ENCODE data around the gene MBP.

MBP gene

DNA sequence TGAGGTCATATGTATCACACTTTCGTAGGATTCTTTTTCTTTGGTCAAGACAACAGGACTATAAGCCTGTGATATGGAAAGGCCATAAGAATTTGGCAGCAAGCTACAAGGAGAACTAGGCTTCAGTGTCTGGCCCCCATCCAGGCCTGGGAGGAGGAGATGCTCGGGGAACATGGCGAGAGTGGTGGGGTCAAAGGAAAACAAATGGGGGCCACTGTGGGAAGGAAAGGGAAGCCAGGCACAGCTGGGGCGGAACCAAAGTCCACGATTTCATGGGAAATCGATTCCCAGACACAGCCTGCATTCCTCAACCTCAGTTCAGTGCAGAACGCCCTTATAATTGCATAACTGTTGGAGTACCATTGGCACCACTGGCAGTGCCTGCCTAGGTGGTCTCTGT is 58.2 kb downstream of the MBP start:
- POLR2A ChIA-PET: no interaction called here
- DNase-seq (ENCODE audit: low read depth, low spot score): no peak
- no peak overlapping the region for H3K4me3 ChIP-seq (ENCODE audit: low read depth, low read length)
- CTCF ChIA-PET: no interaction called here
- TF ChIP-seq, protein P1, sequence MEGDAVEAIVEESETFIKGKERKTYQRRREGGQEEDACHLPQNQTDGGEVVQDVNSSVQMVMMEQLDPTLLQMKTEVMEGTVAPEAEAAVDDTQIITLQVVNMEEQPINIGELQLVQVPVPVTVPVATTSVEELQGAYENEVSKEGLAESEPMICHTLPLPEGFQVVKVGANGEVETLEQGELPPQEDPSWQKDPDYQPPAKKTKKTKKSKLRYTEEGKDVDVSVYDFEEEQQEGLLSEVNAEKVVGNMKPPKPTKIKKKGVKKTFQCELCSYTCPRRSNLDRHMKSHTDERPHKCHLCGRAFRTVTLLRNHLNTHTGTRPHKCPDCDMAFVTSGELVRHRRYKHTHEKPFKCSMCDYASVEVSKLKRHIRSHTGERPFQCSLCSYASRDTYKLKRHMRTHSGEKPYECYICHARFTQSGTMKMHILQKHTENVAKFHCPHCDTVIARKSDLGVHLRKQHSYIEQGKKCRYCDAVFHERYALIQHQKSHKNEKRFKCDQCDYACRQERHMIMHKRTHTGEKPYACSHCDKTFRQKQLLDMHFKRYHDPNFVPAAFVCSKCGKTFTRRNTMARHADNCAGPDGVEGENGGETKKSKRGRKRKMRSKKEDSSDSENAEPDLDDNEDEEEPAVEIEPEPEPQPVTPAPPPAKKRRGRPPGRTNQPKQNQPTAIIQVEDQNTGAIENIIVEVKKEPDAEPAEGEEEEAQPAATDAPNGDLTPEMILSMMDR (IDR thresholded peaks at IDR 0.05; ENCODE audit: insufficient read depth, low read length, missing control alignments): no peak

DNA sequence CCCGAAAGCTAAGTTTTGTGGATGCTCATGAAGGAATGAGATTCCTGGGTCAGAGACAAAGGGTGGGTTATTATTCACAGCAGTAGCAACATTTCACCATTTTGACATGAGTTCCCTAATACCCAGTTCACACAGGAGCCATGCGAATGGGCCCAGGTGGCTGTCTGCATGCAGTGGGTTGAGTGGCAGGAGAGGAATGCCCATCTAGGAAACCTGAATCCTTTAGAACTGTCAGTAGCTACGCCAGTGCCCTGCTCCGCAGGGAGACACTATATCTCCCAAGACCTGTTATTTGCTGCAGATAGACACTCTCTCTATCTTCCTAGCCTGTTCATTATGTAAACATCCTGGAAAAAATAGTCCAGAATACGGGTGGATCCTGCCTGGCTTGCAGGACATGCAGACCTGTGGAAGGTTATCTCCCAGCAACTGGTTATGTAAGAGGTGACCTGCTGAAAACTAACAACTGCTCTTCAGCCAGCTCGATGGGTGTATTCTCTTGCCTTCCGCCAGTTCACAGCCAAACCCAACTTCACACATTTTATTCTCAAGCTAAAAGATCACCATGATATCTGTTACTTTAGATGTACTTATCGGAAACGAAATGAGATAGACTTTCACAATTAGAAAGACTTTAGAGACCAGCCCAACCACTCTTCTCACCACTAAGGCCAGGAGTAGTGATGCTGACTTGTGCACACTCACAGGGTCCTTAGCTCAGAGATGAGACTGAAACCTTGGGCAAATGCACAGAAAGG is 59.1 kb downstream of the MBP start:
- H3K4me3 ChIP-seq (ENCODE audit: low read depth, low read length): no peak overlapping the region
- CTCF ChIA-PET: no interaction called here
- DNase-seq (ENCODE audit: low read depth, low spot score): no peak
- POLR2A ChIA-PET: no interaction called here
- TF ChIP-seq, protein P1 (IDR thresholded peaks at IDR 0.05; ENCODE audit: insufficient read depth, low read length, missing control alignments): no peak

DNA sequence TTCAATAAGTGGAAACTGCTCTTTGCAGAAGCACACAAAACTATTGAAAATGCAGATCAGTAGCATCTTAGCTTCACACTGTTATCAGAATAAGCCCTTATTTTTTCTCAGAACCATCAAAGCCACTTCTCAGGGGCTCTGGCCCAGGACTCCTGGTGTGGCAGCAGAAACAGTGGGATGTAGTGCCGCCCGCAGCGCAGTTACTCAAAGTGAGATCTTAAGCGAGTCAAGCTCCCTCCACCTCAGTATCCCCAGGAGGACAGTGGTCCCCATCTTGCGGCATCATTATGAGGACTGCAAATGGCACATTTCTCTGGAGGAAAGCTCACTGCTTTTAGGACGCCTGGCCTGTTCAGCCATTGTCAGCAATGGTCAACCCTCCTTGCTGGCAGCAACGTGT is 60.0 kb downstream of the MBP start:
- no peak overlapping the region for H3K4me3 ChIP-seq (ENCODE audit: low read depth, low read length)
- no peak for DNase-seq (ENCODE audit: low read depth, low spot score)
- ChIA-PET POLR2A (interaction anchor here (1.4 kb wide), 1 partner anchor 29 kb away, joined by 9 read pairs; no protein-coding TSS in a partner anchor), CTCF (interaction anchor here (0.7 to 3.4 kb wide), 3 partner anchors 12 to 82 kb away, joined by 3 to 14 read pairs (median 4); no protein-coding TSS in a partner anchor)
- TF ChIP-seq, protein P1 (IDR thresholded peaks at IDR 0.05; ENCODE audit: insufficient read depth, low read length, missing control alignments): no peak

DNA sequence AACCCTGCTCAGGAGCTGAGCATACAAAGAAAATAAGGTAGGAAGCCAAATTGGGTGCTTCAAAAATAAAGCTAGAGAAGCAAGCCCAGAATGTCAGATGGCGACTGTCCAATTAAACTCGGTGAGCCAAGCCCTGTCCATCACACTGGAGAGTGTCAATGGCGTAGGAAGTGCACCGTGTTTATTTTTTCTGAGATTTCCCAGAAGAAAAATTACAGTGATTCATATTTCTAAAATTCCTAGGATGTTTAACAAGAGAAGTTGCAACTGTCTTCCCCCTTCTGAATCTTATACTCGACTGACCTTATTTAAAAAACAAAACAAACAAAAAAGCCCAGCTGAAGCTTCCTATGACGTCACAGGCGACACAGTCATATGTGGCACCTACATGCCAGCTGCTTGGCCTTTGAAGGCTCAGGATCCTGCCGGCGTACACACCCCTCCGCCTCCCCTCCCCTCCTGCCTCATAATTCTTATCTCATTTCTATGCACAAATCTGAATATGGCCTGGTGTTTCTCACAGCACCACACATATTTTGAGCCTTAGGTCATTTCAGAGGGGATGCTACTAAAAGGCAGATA is 60.8 kb downstream of the MBP start:
- CTCF ChIA-PET: interaction anchor here (1.0 to 5.6 kb wide), 3 partner anchors 11 to 139 kb away, joined by 4 to 36 read pairs (median 14); no protein-coding TSS in a partner anchor

DNA sequence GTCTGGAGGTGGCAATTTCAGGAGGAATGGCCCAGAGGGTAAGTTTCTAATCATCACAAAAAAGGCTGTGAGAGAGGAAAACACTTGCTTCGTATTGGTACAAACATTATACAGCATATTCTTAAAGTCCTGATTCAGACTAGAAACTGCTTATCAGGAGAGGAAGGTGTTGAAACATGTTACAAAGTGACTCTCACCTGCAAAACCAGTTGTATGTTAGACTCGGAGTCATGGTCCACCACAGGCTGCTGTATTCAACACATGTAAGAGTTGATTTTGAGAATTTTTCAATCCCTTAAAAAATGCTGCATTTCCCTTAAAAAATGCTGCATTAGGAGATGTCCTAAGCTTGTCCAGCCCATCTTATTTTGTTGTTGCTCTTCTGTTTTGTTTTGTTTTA is 61.5 kb downstream of the MBP start:
- DNase-seq (ENCODE audit: low read depth, low spot score): no peak
- ChIA-PET CTCF (interaction anchor here (3.4 to 5.6 kb wide), 2 partner anchors 10 to 140 kb away, joined by 14 to 36 read pairs; no protein-coding TSS in a partner anchor), POLR2A (interaction anchor here (0.8 to 1.0 kb wide), 2 partner anchors 10 to 27 kb away, joined by 3 to 4 read pairs; no protein-coding TSS in a partner anchor)
- H3K4me3 ChIP-seq (ENCODE audit: low read depth, low read length): no peak overlapping the region
- TF ChIP-seq, protein P1 (IDR thresholded peaks at IDR 0.05; ENCODE audit: insufficient read depth, low read length, missing control alignments): no peak

More for the DNA sequence above, 60.8 kb downstream of the MBP start:
- TF ChIP-seq, protein P1 (IDR thresholded peaks at IDR 0.05; ENCODE audit: insufficient read depth, low read length, missing control alignments): no peak
- H3K4me3 ChIP-seq (ENCODE audit: low read depth, low read length): no peak overlapping the region
- POLR2A ChIA-PET: interaction anchor here (0.8 to 1.4 kb wide), 3 partner anchors 10 to 30 kb away, joined by 3 to 9 read pairs (median 4); no protein-coding TSS in a partner anchor
- peak; percentile 91 for DNase-seq (ENCODE audit: low read depth, low spot score)

DNA sequence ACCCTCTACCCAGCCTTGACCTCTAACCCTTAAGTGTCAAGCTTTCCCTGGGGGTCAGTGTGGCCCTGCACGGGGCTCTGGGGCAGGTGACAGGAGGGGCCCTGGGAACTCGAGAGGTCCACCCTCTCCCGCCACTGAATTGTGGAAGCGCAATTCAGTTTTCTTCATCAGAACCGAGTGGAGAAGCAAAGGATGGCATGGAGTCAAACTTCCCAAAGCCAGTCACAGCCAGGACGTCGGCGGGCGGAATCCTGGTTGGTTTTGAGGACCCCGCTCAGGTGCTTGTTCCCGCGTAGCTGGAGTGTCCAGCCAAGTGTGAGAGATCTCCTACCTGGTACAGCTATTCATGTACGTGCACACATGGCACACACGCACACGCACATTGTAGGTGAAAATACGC is 62.0 kb downstream of the MBP start:
- no peak for DNase-seq (ENCODE audit: low read depth, low spot score)
- ChIA-PET CTCF (interaction anchor here (0.9 to 5.6 kb wide), 4 partner anchors 8 to 140 kb away, joined by 3 to 36 read pairs (median 10); no protein-coding TSS in a partner anchor), POLR2A (no interaction called here)
- H3K4me3 ChIP-seq (ENCODE audit: low read depth, low read length): no peak overlapping the region
- TF ChIP-seq, protein P1 (IDR thresholded peaks at IDR 0.05; ENCODE audit: insufficient read depth, low read length, missing control alignments): no peak

Measured in AG04449 (cell line).